Measurements from ENCODE around the gene GPAT3. TPM values are rescaled to one million over a fixed set of nuclear protein-coding genes. Genes with fewer than 3 reads are reported as not detected.

GPAT3 gene
- total RNA-seq, 1 donor from 2014 or later: 16.0 TPM

DNA sequence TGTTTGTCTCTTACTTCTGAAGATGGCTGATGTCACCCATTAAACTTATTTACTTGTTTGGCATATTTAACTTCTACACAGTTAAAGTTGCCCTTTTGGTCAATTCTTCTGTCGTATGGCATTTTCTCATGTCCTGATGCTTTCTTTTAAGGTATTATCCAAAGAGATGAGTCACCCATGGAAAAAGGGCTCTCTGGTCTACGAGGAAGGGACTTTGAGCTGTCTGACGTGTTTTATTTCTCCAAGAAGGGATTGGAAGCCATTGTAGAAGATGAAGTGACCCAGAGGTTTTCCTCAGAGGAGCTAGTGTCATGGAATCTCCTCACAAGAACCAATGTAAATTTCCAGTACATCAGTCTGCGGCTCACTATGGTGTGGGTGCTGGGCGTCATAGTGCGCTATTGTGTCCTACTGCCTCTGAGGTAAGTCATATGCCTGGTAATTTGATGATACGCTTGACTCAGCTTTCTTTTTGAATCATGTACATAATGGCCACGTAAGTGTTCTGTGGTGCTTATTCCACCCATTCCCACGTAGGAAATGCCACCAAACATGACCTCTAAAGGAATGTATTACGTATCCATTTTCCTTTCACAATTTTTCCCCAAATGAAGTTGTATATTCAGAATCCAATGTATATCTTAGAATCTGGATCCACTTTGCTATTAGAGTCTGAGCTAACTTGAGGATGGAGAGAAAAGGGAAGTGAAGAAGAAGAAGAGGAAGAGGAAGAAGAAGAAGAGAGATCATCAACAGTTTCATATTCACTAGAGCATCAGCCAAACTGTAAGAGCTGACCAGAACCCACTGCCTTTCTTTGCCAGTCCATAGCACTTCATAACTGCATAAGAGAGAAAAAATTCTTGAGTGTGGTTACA is 45.7 kb downstream of the GPAT3 start:
- no peaks in the 10 kb centered on the region for H3K9me3 Mint-ChIP-seq (ENCODE audit: unreplicated experiment)
- no peaks in the 10 kb centered on the region for H3K27me3 Mint-ChIP-seq (ENCODE audit: unreplicated experiment)
- H3K4me1 Mint-ChIP-seq (ENCODE audit: unreplicated experiment): no peaks in the 10 kb centered on the region

DNA sequence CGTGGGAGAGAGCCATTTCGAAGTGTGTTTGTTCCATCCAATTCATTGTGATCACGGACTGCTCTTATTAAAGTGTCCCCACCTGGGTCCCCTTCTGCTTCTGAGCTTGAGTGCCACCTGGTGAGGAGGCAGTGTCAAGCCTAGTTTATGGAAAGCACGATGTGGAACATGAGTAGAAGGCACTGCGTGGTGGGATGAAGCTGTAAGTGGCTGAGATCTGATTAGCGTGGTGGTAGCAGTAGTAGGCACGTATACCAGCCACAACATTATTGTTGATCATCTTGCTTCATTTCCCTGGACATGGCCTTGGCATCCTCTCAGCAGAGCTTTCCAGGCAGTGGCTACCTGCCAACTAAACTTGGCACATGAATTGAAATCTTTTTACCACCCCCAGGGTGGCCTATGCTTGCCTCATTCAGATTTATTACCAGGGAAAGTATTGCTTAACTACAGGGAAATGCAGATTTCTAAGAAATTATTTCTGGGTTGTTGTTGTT is 46.4 kb downstream of the GPAT3 start:
- TF ChIP-seq, protein P1, sequence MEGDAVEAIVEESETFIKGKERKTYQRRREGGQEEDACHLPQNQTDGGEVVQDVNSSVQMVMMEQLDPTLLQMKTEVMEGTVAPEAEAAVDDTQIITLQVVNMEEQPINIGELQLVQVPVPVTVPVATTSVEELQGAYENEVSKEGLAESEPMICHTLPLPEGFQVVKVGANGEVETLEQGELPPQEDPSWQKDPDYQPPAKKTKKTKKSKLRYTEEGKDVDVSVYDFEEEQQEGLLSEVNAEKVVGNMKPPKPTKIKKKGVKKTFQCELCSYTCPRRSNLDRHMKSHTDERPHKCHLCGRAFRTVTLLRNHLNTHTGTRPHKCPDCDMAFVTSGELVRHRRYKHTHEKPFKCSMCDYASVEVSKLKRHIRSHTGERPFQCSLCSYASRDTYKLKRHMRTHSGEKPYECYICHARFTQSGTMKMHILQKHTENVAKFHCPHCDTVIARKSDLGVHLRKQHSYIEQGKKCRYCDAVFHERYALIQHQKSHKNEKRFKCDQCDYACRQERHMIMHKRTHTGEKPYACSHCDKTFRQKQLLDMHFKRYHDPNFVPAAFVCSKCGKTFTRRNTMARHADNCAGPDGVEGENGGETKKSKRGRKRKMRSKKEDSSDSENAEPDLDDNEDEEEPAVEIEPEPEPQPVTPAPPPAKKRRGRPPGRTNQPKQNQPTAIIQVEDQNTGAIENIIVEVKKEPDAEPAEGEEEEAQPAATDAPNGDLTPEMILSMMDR (IDR thresholded peaks at IDR 0.05; ENCODE audit: unreplicated experiment): no peak
- Mint-ChIP-seq H3K4me1 (ENCODE audit: unreplicated experiment) (no peaks in the 10 kb centered on the region), H3K27me3 (ENCODE audit: unreplicated experiment) (no peaks in the 10 kb centered on the region), H3K9me3 (ENCODE audit: unreplicated experiment) (no peaks in the 10 kb centered on the region), H3K4me3 (ENCODE audit: unreplicated experiment) (no peak overlapping the region), H3K27ac (ENCODE audit: unreplicated experiment) (no peak overlapping the region), H3K36me3 (ENCODE audit: low read depth, unreplicated experiment) (no peaks in the 10 kb centered on the region)
- no peak for DNase-seq (ENCODE audit: low spot score)

More for the DNA sequence above, 45.7 kb downstream of the GPAT3 start:
- TF ChIP-seq, protein P1 (IDR thresholded peaks at IDR 0.05; ENCODE audit: unreplicated experiment): no peak
- no peak for DNase-seq (ENCODE audit: low spot score)
- Mint-ChIP-seq H3K4me3 (ENCODE audit: unreplicated experiment) (no peak overlapping the region), H3K36me3 (ENCODE audit: low read depth, unreplicated experiment) (no peaks in the 10 kb centered on the region), H3K27ac (ENCODE audit: unreplicated experiment) (no peak overlapping the region)

DNA sequence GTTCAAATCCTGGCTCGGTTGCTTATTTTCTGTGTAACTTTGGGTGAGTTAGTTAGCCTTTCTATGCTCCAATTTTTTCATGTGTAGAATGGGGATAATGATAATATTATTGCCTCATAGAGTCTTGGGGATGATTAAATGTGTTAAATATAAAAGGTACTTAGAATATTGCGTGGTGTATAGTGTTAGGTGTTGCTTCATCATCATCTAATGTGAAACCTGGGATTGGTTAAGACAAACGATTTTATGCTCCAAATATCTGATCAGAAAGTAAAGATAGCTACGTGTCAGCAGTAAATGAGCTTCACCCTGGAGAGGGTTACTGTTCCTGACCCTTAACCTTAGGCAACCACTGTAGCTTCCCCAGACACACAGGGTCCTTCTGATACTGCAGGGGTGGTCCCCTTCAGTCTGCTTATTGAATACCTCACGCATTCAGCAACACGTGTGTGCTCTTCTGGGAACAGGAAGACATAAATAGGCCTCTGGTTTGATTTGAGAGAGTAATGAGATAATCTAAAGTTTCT is 50.1 kb downstream of the GPAT3 start:
- Mint-ChIP-seq H3K4me3 (ENCODE audit: unreplicated experiment) (no peak overlapping the region), H3K36me3 (ENCODE audit: low read depth, unreplicated experiment) (peaks cover 4% of the 10 kb centered on the region), H3K4me1 (ENCODE audit: unreplicated experiment) (no peaks in the 10 kb centered on the region), H3K9me3 (ENCODE audit: unreplicated experiment) (no peaks in the 10 kb centered on the region), H3K27me3 (ENCODE audit: unreplicated experiment) (peaks cover 3% of the 10 kb centered on the region), H3K27ac (ENCODE audit: unreplicated experiment) (no peak overlapping the region)
- DNase-seq (ENCODE audit: low spot score): no peak
- TF ChIP-seq, protein P1 (IDR thresholded peaks at IDR 0.05; ENCODE audit: unreplicated experiment): no peak

DNA sequence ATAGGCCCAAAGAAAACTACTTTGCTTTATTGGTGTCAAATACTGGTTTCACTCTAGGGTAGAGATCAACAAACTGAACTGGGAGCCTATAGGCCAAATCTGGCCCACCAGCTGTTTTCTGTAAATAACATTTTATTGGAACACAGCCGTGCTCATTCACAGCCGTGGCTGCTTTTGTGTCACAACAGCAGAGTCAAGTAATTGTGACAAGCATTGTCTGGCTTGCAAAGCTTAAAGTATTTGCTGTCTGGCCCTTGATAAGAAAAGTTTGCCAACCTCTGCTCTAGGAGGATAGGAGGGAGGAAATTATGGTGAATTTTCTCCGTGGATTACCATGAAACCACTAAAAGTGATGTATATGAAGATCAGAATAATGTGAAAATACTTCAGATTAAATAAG is 53.4 kb downstream of the GPAT3 start:
- DNase-seq (ENCODE audit: low spot score): no peak
- Mint-ChIP-seq H3K27me3 (ENCODE audit: unreplicated experiment) (peaks cover 3% of the 10 kb centered on the region), H3K36me3 (ENCODE audit: low read depth, unreplicated experiment) (peaks cover 15% of the 10 kb centered on the region), H3K4me1 (ENCODE audit: unreplicated experiment) (no peaks in the 10 kb centered on the region), H3K9me3 (ENCODE audit: unreplicated experiment) (no peaks in the 10 kb centered on the region), H3K27ac (ENCODE audit: unreplicated experiment) (no peak overlapping the region), H3K4me3 (ENCODE audit: unreplicated experiment) (no peak overlapping the region)
- TF ChIP-seq, protein P1 (IDR thresholded peaks at IDR 0.05; ENCODE audit: unreplicated experiment): no peak

DNA sequence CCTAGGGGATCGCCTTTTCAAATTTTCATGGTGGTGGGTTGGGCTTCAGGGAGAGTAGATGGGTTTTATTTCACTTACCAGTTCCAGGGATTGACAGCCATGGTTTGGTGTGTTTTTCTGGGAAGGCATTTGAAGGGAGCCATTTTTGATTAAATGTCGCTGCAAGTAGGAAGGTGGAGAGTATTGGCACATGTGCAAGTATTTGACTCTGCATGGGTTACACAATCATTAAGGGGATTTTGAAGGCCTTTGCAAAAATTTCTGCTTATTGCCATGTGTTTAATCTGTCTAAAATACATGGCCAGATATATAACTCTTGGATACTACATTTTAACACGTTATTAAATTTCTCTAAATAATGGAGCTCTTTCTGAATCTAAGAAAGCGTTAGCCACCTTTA is 55.1 kb downstream of the GPAT3 start:
- Mint-ChIP-seq H3K27me3 (ENCODE audit: unreplicated experiment) (peaks cover 3% of the 10 kb centered on the region), H3K9me3 (ENCODE audit: unreplicated experiment) (no peaks in the 10 kb centered on the region), H3K36me3 (ENCODE audit: low read depth, unreplicated experiment) (peaks cover 19% of the 10 kb centered on the region), H3K27ac (ENCODE audit: unreplicated experiment) (no peak overlapping the region), H3K4me1 (ENCODE audit: unreplicated experiment) (no peaks in the 10 kb centered on the region), H3K4me3 (ENCODE audit: unreplicated experiment) (no peak overlapping the region)
- TF ChIP-seq, protein P1 (IDR thresholded peaks at IDR 0.05; ENCODE audit: unreplicated experiment): no peak
- no peak for DNase-seq (ENCODE audit: low spot score)

All from endothelial cell (in vitro differentiated cells).